Cardiac muscle cell (in vitro differentiated cells and primary cell): ENCODE results near the gene OR7A10. TPM values are rescaled to one million over a fixed set of nuclear protein-coding genes. Genes with fewer than 3 reads are reported as not detected.

Source experiments
- DNase-seq, 2 donors: peaks; one replicate each; pipeline versions ENCODE4 v3.0.0 to v3.0.0-alpha.2; 2010 to 2017; ENCODE audit warnings: low read depth in 1 of 2, low spot score in 1 of 2
- H3K27ac ChIP-seq: fragments of 200-600 bp; sonication (generic); 2 replicates; pipeline ENCODE4 v1.5.1; 2016
- H3K27me3 ChIP-seq: fragments of 200-600 bp; sonication (generic); 2 replicates; pipeline ENCODE4 v1.6.0; 2016; ENCODE audit warnings: control low read depth
- H3K36me3 ChIP-seq: fragments of 200-600 bp; sonication (generic); 2 replicates; pipeline ENCODE4 v1.5.1; 2016; ENCODE audit warnings: control low read depth
- H3K4me1 ChIP-seq: fragments of 200-600 bp; sonication (generic); 2 replicates; pipeline ENCODE4 v1.8.1; 2017; ENCODE audit warnings: low read depth, mild to moderate bottlenecking, mixed run types
- H3K4me3 ChIP-seq: fragments of 200-600 bp; sonication (generic); 2 replicates; pipeline ENCODE4 v1.5.1; 2016; ENCODE audit warnings: mild to moderate bottlenecking
- H3K9me3 ChIP-seq: fragments of 200-600 bp; sonication (generic); 2 replicates; pipeline ENCODE4 v1.5.1; 2017; ENCODE audit warnings: low read depth, mild to moderate bottlenecking, control low read depth
- CTCF ChIP-seq: IDR thresholded peaks from 2 replicates; pipeline ENCODE4 v1.5.1; 2012; ENCODE audit warnings: low read depth, mild to moderate bottlenecking, low read length
- polyA plus RNA-seq: library from polyadenylated mRNA; unstranded; fragments of >200 nt; fragmentation: Nextera tagmentation; extraction: Ambion mirVana; gene quantifications from 2 replicates; pipeline ENCODE4 v1.2.1, GENCODE V29; 2016
- total RNA-seq: library from RNA; depleted of rRNA; stranded (reverse); fragments of >200 nt; gene quantifications from 2 replicates; pipeline ENCODE4 v1.2.3, GENCODE V29; 2016

The OR7A10 gene
- total and polyA plus RNA-seq, 2 experiments from 2014 or later, result not detected

GRCh38 chr19:14814982-14815652, 33.6 kb downstream of the OR7A10 start:
- peak in 1 of 2 donors; percentile 29 for DNase-seq
- no peak overlapping the region for H3K27ac ChIP-seq
- no peaks in the 10 kb centered on the region for H3K9me3 ChIP-seq
- H3K4me1 ChIP-seq, result no peaks in the 10 kb centered on the region
- no peak overlapping the region for H3K4me3 ChIP-seq
- H3K27me3 ChIP-seq, result no peaks in the 10 kb centered on the region
- no peaks in the 10 kb centered on the region for H3K36me3 ChIP-seq
- TF ChIP-seq CTCF, result no peak

- H3K27me3 ChIP-seq, result no peaks in the 10 kb centered on the region
Observed at GRCh38 chr19:14809272-14810057, 39.3 kb downstream of the OR7A10 start.

GRCh38 chr19:14804765-14805164, 44.0 kb downstream of the OR7A10 start:
- H3K9me3 ChIP-seq, result peaks cover 4% of the 10 kb centered on the region
- DNase-seq, result no peak
- no peak overlapping the region for H3K27ac ChIP-seq
- H3K36me3 ChIP-seq, result no peaks in the 10 kb centered on the region
- no peaks in the 10 kb centered on the region for H3K27me3 ChIP-seq
- H3K4me3 ChIP-seq, result no peak overlapping the region
- no peaks in the 10 kb centered on the region for H3K4me1 ChIP-seq
- TF ChIP-seq CTCF, result no peak

More at GRCh38 chr19:14809272-14810057, 39.3 kb downstream of the OR7A10 start:
- Histone ChIP-seq H3K27ac (no peak overlapping the region), H3K4me3 (no peak overlapping the region), H3K4me1 (no peaks in the 10 kb centered on the region), H3K36me3 (no peaks in the 10 kb centered on the region), H3K9me3 (peaks cover 4% of the 10 kb centered on the region)
- DNase-seq, result no peak
- no peak for TF ChIP-seq CTCF

GRCh38 chr19:14798760-14799159, 50.0 kb downstream of the OR7A10 start:
- Histone ChIP-seq H3K4me3 (no peak overlapping the region), H3K27me3 (no peaks in the 10 kb centered on the region), H3K36me3 (no peaks in the 10 kb centered on the region), H3K9me3 (no peaks in the 10 kb centered on the region), H3K4me1 (no peaks in the 10 kb centered on the region), H3K27ac (no peak overlapping the region)
- no peak for DNase-seq
- no peak for TF ChIP-seq CTCF

- Histone ChIP-seq H3K27me3 (no peaks in the 10 kb centered on the region), H3K36me3 (no peaks in the 10 kb centered on the region), H3K9me3 (no peaks in the 10 kb centered on the region), H3K4me1 (no peaks in the 10 kb centered on the region), H3K27ac (no peak overlapping the region), H3K4me3 (no peak overlapping the region)
- no peak for TF ChIP-seq CTCF
- DNase-seq, result no peak
Observed at GRCh38 chr19:14796021-14796420, 52.7 kb downstream of the OR7A10 start.
